SK-N-MC (cell line): ENCODE data around the gene PRKAR1B.

Experiments used
- EZH2 ChIP-seq: fragments of 200-600 bp; sonication (generic); IDR thresholded peaks from one replicate; pipeline ENCODE4 v1.6.1; 2017; ENCODE audit warnings: antibody characterized with exemption
- POLR2AphosphoS5 ChIP-seq: IDR thresholded peaks from 2 replicates; pipeline ENCODE4 v1.6.1; 2012; ENCODE audit warnings: mild to moderate bottlenecking, low read depth, low read length, borderline replicate concordance

GRCh38 chr7:633381-634018 is 93.6 kb downstream of the PRKAR1B start:
- TF ChIP-seq POLR2AphosphoS5 (no peak), EZH2 (no peak)
